HEK293 (cell line): ENCODE measurements around the gene ADGRB3.
A peak's percentile ranks its signal among the peaks of the same experiment; 100 is the strongest.

Source experiments
- CTCF ChIA-PET: fragments of 350-600 bp; formaldehyde crosslinking; extraction: SDS; loops from one replicate; lab custom pipeline; 2021; ENCODE audit warnings: antibody characterized with exemption; lab: Yijun Ruan, JAX
- POLR2A ChIA-PET: fragments of 300-600 bp; formaldehyde crosslinking; extraction: SDS; loops from one replicate; lab custom pipeline; 2020; ENCODE audit warnings: antibody characterized with exemption, inconsistent platforms; lab: Yijun Ruan, JAX
- H3K27ac ChIP-seq: fragments of 200-500 bp; sonication (Bioruptor generic); 2 replicates; pipeline ENCODE4 v1.5.1; 2014; ENCODE audit warnings: low read depth, low read length, control low read depth, inconsistent platforms; ENCODE audit errors: extremely low read depth
- H3K36me3 ChIP-seq, 2 experiments: fragments of 200-500 bp in 1 of 2; sonication (Bioruptor generic) in 1 of 2; 1 replicate in 1 of 2; 2 replicates in 1 of 2; pipeline ENCODE4 v1.5.1; 2014 to 2017; ENCODE audit warnings: inconsistent platforms in 2 of 2, low read length in 2 of 2; ENCODE audit not compliant: control insufficient read depth in 2 of 2, insufficient read depth in 1 of 2
- H3K4me1 ChIP-seq: fragments of 200-500 bp; sonication (Bioruptor generic); 2 replicates; pipeline ENCODE4 v1.5.1; 2014; ENCODE audit warnings: mild to moderate bottlenecking, low read length, inconsistent platforms; ENCODE audit not compliant: control insufficient read depth, insufficient read depth
- H3K4me3 ChIP-seq: 2 replicates; pipeline ENCODE4 v1.5.1; 2011; ENCODE audit warnings: low read depth, mild to moderate bottlenecking, control low read depth, low read length, moderate library complexity
- H3K9me3 ChIP-seq: fragments of 200-500 bp; sonication (Bioruptor generic); 2 replicates; pipeline ENCODE4 v1.5.1; 2014; ENCODE audit warnings: low read depth, low read length, inconsistent platforms; ENCODE audit not compliant: control insufficient read depth, insufficient read depth
- ATF2 ChIP-seq: fragments of 450-650 bp; formaldehyde crosslinking; IDR thresholded peaks from 2 replicates; pipeline ENCODE4 v1.5.1; 2016; ENCODE audit warnings: missing biosample characterization, missing genetic modification characterization, low read depth
- BCL11B ChIP-seq: fragments of 450-650 bp; formaldehyde crosslinking; IDR thresholded peaks from 2 replicates; pipeline ENCODE4 v1.5.1; 2016; ENCODE audit warnings: low read depth, missing biosample characterization, missing genetic modification characterization
- PRDM1 ChIP-seq: fragments of 450-650 bp; formaldehyde crosslinking; IDR thresholded peaks from 2 replicates; pipeline ENCODE4; 2016; ENCODE audit warnings: missing biosample characterization, missing genetic modification characterization
- SETDB1 ChIP-seq: IDR thresholded peaks from one replicate; pipeline ENCODE4 v1.6.1; 2017; ENCODE audit warnings: mild to moderate bottlenecking, low read length, moderate library complexity, mixed read lengths; ENCODE audit not compliant: insufficient read length
- SP3 ChIP-seq: fragments of 450-650 bp; formaldehyde crosslinking; IDR thresholded peaks from 2 replicates; pipeline ENCODE4 v1.5.1; 2016; ENCODE audit warnings: missing biosample characterization, missing genetic modification characterization
- ZBTB48 ChIP-seq: fragments of 450-650 bp; formaldehyde crosslinking; IDR thresholded peaks from 2 replicates; pipeline ENCODE4 v1.5.1; 2016; ENCODE audit warnings: missing biosample characterization, missing genetic modification characterization
- ZEB2 ChIP-seq: fragments of 450-650 bp; formaldehyde crosslinking; IDR thresholded peaks from 2 replicates; pipeline ENCODE4 v1.5.1; 2016; ENCODE audit warnings: missing biosample characterization, missing genetic modification characterization
- ZIC2 ChIP-seq: fragments of 450-650 bp; formaldehyde crosslinking; IDR thresholded peaks from 2 replicates; pipeline ENCODE4 v1.5.1; 2016; ENCODE audit warnings: missing biosample characterization, missing genetic modification characterization
- ZNF114 ChIP-seq: fragments of 450-650 bp; formaldehyde crosslinking; IDR thresholded peaks from 2 replicates; pipeline ENCODE4 v1.5.0; 2017; ENCODE audit warnings: missing biosample characterization, missing genetic modification characterization
- ZNF184 ChIP-seq: fragments of 450-650 bp; IDR thresholded peaks from 2 replicates; pipeline ENCODE4 v1.5.1; 2018; ENCODE audit warnings: missing biosample characterization, mild to moderate bottlenecking, missing genetic modification characterization
- ZNF23 ChIP-seq: fragments of 450-650 bp; formaldehyde crosslinking; IDR thresholded peaks from 2 replicates; pipeline ENCODE4 v1.5.1; 2016; ENCODE audit warnings: missing biosample characterization, missing genetic modification characterization, borderline replicate concordance
- ZNF341 ChIP-seq: fragments of 450-650 bp; formaldehyde crosslinking; IDR thresholded peaks from 2 replicates; pipeline ENCODE4; 2016; ENCODE audit warnings: low read depth, missing biosample characterization, missing genetic modification characterization
- ZNF548 ChIP-seq: fragments of 450-650 bp; formaldehyde crosslinking; IDR thresholded peaks from 2 replicates; pipeline ENCODE4 v1.5.1; 2016; ENCODE audit warnings: missing biosample characterization, missing genetic modification characterization
- ZNF549 ChIP-seq: fragments of 450-650 bp; IDR thresholded peaks from 2 replicates; pipeline ENCODE4 v1.5.1; 2018; ENCODE audit warnings: missing biosample characterization, missing genetic modification characterization, mild to moderate bottlenecking, inconsistent platforms, moderate library complexity
- ZNF792 ChIP-seq: fragments of 450-650 bp; formaldehyde crosslinking; IDR thresholded peaks from 2 replicates; pipeline ENCODE4 v1.5.1; 2016; ENCODE audit warnings: missing biosample characterization, missing genetic modification characterization
- ZNF837 ChIP-seq: fragments of 450-650 bp; formaldehyde crosslinking; IDR thresholded peaks from 2 replicates; pipeline ENCODE4 v1.5.1; 2016; ENCODE audit warnings: missing biosample characterization, missing genetic modification characterization
- ZSCAN5A ChIP-seq: fragments of 450-650 bp; formaldehyde crosslinking; IDR thresholded peaks from 2 replicates; pipeline ENCODE4 v1.5.1; 2016; ENCODE audit warnings: missing biosample characterization, missing genetic modification characterization
- ZXDB ChIP-seq: fragments of 450-650 bp; formaldehyde crosslinking; IDR thresholded peaks from 2 replicates; pipeline ENCODE4 v1.5.1; 2016; ENCODE audit warnings: missing biosample characterization, missing genetic modification characterization
- TF ChIP-seq, protein P1 (sequence below): fragments of 450-650 bp; formaldehyde crosslinking; IDR thresholded peaks from 2 replicates; pipeline ENCODE4 v1.5.1; 2016; ENCODE audit warnings: missing biosample characterization, missing genetic modification characterization
- TF ChIP-seq, protein P2 (sequence below): fragments of 450-650 bp; formaldehyde crosslinking; IDR thresholded peaks from 2 replicates; pipeline ENCODE4 v1.5.1; 2016; ENCODE audit warnings: missing biosample characterization, missing genetic modification characterization
- TF ChIP-seq, protein P3 (sequence below): fragments of 450-650 bp; formaldehyde crosslinking; conservative IDR thresholded peaks from 2 replicates; pipeline ENCODE4 v1.5.1; 2016; ENCODE audit warnings: low read depth, missing biosample characterization, missing genetic modification characterization

Gene ADGRB3

DNA sequence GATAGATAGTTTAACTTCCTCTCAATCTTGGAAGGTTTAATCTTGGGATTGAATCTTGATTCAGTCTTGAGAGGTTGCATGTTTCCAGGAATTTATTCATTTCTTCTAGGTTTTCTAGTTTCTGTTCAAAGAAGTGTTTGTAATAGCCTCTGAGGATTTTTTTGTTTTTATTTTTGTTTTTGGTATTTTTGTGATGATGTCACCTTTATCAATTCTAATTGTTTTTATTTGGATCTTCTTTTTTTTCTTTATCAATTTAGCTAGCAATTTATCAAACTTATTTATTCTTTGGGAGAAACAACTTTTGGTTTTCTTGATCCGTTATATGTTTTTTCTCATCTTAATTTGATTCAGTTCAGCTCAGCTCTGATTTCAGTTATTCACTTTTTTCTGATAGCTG, 41.5 kb upstream of the ADGRB3 start:
- no peak overlapping the region for H3K4me3 ChIP-seq
- ChIA-PET POLR2A (no interaction called here), CTCF (no interaction called here)
- H3K36me3 ChIP-seq, result no peaks in the 10 kb centered on the region
- no peaks in the 10 kb centered on the region for H3K4me1 ChIP-seq
- no peaks in the 10 kb centered on the region for H3K9me3 ChIP-seq
- TF ChIP-seq ZNF184 (no peak), SP3 (tag by site-specific recombination) (no peak), ZIC2 (no peak), ATF2 (tag by site-specific recombination) (peak; percentile 72)
- TF ChIP-seq, protein P1, sequence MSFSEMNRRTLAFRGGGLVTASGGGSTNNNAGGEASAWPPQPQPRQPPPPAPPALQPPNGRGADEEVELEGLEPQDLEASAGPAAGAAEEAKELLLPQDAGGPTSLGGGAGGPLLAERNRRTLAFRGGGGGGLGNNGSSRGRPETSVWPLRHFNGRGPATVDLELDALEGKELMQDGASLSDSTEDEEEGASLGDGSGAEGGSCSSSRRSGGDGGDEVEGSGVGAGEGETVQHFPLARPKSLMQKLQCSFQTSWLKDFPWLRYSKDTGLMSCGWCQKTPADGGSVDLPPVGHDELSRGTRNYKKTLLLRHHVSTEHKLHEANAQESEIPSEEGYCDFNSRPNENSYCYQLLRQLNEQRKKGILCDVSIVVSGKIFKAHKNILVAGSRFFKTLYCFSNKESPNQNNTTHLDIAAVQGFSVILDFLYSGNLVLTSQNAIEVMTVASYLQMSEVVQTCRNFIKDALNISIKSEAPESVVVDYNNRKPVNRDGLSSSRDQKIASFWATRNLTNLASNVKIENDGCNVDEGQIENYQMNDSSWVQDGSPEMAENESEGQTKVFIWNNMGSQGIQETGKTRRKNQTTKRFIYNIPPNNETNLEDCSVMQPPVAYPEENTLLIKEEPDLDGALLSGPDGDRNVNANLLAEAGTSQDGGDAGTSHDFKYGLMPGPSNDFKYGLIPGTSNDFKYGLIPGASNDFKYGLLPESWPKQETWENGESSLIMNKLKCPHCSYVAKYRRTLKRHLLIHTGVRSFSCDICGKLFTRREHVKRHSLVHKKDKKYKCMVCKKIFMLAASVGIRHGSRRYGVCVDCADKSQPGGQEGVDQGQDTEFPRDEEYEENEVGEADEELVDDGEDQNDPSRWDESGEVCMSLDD (tag by site-specific recombination), result no peak
- no peak overlapping the region for H3K27ac ChIP-seq

DNA sequence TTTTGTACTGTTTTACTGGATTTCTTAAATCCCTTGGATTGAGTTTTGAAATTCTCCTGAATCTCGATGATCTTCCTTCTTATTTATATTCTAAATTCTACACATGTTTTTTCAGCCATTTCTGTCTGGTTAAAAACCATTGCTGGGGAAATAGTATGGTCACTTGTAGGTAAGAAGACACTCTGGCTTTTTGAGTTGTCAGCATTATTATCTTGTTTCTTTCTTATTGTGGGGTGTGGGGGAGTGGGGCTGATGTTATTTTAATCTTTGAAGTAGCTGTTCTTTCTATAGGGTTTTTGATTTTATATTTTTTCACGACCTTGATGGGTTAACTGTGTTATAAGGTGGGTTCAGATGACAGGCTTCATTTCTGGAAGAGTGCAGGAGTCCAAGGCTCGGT, 37.4 kb upstream of the ADGRB3 start:
- Histone ChIP-seq H3K36me3 (no peaks in the 10 kb centered on the region), H3K4me1 (no peaks in the 10 kb centered on the region), H3K9me3 (no peaks in the 10 kb centered on the region), H3K27ac (no peak overlapping the region), H3K4me3 (no peak overlapping the region)
- ChIA-PET POLR2A (no interaction called here), CTCF (interaction anchor here (0.7 kb wide), 1 partner anchor 452 kb away, joined by 3 read pairs; no protein-coding TSS in a partner anchor)
- no peak for TF ChIP-seq ZNF837
- TF ChIP-seq ZSCAN5A (tag by site-specific recombination), result no peak
- TF ChIP-seq ZNF114 (tag by site-specific recombination), result no peak
- TF ChIP-seq, protein P2, sequence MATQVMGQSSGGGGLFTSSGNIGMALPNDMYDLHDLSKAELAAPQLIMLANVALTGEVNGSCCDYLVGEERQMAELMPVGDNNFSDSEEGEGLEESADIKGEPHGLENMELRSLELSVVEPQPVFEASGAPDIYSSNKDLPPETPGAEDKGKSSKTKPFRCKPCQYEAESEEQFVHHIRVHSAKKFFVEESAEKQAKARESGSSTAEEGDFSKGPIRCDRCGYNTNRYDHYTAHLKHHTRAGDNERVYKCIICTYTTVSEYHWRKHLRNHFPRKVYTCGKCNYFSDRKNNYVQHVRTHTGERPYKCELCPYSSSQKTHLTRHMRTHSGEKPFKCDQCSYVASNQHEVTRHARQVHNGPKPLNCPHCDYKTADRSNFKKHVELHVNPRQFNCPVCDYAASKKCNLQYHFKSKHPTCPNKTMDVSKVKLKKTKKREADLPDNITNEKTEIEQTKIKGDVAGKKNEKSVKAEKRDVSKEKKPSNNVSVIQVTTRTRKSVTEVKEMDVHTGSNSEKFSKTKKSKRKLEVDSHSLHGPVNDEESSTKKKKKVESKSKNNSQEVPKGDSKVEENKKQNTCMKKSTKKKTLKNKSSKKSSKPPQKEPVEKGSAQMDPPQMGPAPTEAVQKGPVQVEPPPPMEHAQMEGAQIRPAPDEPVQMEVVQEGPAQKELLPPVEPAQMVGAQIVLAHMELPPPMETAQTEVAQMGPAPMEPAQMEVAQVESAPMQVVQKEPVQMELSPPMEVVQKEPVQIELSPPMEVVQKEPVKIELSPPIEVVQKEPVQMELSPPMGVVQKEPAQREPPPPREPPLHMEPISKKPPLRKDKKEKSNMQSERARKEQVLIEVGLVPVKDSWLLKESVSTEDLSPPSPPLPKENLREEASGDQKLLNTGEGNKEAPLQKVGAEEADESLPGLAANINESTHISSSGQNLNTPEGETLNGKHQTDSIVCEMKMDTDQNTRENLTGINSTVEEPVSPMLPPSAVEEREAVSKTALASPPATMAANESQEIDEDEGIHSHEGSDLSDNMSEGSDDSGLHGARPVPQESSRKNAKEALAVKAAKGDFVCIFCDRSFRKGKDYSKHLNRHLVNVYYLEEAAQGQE (tag by site-specific recombination), result no peak
- TF ChIP-seq ZXDB, result no peak
- TF ChIP-seq ZNF23 (tag by site-specific recombination), result no peak
- no peak for TF ChIP-seq SETDB1
- no peak for TF ChIP-seq ZNF548 (tag by site-specific recombination)
- TF ChIP-seq ZNF549 (tag by site-specific recombination), result no peak
- no peak for TF ChIP-seq ZEB2 (tag by site-specific recombination)
- no peak for TF ChIP-seq ZNF341 (tag by site-specific recombination)
- TF ChIP-seq BCL11B (tag by site-specific recombination), result no peak
- TF ChIP-seq, protein P3, sequence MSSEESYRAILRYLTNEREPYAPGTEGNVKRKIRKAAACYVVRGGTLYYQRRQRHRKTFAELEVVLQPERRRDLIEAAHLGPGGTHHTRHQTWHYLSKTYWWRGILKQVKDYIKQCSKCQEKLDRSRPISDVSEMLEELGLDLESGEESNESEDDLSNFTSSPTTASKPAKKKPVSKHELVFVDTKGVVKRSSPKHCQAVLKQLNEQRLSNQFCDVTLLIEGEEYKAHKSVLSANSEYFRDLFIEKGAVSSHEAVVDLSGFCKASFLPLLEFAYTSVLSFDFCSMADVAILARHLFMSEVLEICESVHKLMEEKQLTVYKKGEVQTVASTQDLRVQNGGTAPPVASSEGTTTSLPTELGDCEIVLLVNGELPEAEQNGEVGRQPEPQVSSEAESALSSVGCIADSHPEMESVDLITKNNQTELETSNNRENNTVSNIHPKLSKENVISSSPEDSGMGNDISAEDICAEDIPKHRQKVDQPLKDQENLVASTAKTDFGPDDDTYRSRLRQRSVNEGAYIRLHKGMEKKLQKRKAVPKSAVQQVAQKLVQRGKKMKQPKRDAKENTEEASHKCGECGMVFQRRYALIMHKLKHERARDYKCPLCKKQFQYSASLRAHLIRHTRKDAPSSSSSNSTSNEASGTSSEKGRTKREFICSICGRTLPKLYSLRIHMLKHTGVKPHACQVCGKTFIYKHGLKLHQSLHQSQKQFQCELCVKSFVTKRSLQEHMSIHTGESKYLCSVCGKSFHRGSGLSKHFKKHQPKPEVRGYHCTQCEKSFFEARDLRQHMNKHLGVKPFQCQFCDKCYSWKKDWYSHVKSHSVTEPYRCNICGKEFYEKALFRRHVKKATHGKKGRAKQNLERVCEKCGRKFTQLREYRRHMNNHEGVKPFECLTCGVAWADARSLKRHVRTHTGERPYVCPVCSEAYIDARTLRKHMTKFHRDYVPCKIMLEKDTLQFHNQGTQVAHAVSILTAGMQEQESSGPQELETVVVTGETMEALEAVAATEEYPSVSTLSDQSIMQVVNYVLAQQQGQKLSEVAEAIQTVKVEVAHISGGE (tag by site-specific recombination), result no peak
- TF ChIP-seq ZNF792, result no peak
- no peak for TF ChIP-seq PRDM1 (tag by site-specific recombination)
- no peak for TF ChIP-seq ZBTB48 (tag by site-specific recombination)
